GM15510 (cell line): ENCODE measurements around the gene CCDC47.

ENCODE experiments used
- POLR2A ChIP-seq: IDR thresholded peaks from 3 replicates; pipeline ENCODE4 v1.6.1; 2011; ENCODE audit warnings: borderline replicate concordance; ENCODE audit not compliant: insufficient read length; ENCODE audit errors: extremely low read depth

Gene CCDC47

DNA sequence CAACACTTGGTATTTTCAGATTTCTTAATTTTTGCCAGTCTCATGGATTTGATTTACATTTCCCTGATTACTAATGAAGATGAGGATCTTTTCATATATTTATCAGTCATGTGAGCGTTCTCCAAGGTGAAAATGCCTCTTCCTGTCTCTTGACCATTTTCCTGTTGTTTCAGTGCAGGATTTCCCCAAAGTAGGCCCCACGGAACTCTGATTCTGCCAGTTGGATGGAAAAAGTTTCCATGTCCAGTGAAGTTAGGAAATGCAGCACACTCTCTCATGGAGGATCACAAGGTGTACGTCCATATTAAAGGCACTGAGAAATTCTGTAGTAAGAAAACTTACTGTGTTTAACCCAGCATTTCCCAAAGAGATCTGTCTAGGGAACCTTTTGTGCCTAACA lies 57.0 kb downstream of the CCDC47 start:
- TF ChIP-seq POLR2A: no peak

DNA sequence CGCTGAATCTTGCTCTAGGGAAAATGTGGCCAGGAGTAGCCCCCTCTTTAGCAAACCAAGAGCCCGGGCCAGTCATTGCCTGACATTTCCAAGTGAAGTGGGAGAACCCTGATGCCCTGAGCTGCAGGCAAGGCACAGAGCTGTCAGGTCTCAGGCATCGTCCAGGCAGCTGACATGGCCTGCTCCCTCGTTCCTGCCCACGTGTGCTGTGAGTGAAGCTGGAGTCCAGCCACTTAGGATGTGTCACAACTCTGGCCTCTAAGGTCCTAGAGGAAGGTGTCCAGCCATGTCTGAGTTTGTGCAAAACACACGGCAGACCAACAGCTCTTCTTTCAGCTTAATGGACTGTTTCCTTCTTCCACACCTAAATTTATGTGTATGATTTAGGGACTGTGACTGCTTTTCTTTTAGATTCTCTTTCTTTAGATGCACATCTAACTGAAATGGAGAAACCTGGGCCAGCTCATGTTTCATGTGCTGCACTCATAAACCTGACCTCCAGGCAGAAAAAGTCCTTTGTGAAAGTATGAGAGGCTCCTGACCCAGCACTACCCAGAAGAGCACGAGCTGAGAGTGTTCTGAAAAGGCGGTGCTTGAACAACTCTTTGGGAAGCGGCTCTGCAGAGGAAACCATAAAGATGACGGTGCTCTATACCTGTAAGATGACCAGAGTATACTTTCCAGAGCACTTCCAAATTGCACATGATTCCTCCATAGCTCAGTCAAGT lies 58.7 kb downstream of the CCDC47 start:
- TF ChIP-seq POLR2A: no peak

DNA sequence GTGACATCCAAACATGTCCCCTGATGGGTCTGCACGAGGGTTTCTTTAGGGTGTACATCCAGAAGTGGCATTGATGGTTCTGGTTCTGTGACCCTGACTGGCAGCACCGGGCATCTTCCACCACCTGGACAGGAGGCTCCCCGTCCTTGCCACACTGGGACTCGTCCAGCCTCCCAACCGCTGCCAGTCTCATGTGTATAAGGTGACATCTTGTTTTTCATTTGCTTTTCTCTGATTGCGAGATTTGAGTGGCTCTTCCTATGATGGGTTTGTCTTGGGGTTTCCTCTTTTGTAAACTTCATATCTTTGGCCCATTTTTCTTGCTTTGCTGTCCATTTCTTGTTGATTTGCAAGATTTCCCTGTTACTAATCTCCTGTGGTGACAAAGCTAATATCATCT lies 64.3 kb downstream of the CCDC47 start:
- no peak for TF ChIP-seq POLR2A

DNA sequence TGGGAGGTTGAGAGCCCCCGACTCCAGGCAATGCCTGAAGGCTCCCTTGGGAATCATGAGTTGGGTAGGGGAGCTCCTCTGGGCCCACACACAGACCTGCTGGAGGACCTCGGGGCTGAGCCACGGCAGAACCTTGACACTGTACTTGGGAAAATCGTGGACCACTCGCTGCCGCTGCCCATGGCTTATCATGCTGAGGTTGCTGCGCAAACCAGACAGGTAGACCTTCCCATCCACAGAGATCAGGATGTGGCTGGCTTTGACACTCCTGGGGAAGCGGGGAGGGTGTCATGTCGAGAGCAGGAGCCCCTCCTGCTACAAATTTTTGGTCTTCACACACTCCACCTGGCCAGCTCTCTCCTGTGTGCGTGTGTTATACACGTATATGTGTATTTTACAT lies 66.2 kb downstream of the CCDC47 start:
- TF ChIP-seq POLR2A: no peak

DNA sequence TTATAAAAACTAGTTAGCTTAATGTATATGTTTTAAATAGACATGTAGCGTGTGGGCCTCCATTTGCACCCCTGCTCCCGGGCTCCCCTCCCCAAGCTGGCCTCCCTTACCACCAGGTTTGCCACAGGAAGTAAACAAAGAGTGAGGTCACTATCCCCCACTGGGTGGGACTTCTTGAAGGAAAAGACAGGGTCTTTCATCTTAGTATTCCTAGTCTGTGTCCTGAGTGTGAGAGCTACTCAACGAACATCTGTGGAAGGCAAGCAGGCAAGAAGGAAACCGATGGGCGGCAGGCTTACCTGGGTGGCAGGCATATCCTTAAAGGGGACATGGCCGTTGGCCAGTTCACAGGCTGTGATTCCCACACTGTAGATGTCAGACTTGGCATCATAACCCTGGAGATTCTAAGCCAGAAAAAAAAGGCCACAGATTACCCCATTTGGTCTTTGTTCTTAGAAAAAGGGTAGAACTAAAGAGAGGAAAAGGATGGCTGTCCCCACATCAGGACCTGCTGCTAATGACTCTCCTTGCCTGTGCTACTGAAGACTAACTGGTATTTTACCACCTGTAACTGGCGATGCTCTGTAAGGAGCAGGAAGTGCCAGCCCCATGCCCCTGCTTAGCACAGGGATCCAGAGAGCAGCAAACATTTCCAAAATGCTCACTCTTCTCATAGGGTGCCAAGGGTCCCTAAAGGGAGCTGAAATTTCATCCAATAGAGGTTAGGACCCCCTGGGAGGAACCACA lies 66.9 kb downstream of the CCDC47 start:
- TF ChIP-seq POLR2A: no peak

DNA sequence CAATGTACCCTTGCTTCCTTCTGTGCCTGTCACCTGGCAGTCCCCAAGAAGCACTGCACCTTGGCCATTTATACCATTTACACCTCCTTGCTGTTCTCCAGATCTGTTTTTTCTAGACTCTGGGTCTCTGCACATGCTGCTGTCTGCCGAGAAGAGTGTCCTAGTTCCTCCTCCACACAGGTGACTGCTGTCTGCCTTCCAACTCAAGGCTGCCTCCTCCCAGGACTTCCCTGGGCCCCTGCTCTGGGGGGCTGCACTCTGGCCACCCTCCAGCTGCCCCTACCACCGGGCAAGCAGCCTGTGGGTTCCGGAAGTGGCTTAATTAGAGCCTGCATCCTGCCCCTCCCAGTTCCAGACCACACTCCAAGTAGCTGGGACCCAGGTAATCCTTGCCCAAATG lies 67.7 kb downstream of the CCDC47 start:
- TF ChIP-seq POLR2A: no peak

DNA sequence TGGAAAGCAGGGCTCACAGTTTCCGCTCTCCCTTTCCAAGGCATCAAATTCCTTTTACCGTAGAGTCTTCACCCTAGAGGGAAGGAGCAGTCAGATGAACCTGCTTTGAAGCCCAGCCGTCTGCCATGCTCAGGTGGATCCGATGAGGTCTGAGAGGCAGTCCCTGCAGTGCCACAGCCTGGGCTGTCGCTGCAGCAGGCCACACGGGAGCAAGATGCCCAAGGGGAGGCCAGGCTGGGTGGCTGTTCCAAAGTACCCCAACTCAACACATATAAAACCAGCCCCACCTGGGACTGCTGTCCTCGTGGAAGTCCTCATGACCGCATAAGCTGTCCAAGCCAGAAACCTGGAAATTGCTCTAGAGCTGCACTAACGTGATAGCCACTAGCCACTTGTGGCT lies 68.6 kb downstream of the CCDC47 start:
- TF ChIP-seq POLR2A: no peak

DNA sequence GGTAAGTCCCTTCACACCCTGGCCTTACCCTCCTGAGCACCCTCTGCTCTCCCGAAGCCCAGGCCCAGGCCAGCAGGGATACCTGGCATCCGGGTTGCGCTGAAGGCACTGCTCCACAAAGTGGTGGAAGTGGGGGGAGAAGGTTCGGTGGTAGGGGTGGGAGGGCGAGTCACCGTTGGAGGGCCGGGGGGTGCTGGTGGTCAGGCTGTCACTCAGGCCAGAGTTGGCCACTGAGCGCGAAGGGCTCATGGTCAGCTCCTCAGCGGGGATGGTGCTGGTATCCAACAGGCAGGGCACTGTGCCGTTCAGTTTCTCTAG lies 69.2 kb downstream of the CCDC47 start:
- TF ChIP-seq POLR2A: no peak

DNA sequence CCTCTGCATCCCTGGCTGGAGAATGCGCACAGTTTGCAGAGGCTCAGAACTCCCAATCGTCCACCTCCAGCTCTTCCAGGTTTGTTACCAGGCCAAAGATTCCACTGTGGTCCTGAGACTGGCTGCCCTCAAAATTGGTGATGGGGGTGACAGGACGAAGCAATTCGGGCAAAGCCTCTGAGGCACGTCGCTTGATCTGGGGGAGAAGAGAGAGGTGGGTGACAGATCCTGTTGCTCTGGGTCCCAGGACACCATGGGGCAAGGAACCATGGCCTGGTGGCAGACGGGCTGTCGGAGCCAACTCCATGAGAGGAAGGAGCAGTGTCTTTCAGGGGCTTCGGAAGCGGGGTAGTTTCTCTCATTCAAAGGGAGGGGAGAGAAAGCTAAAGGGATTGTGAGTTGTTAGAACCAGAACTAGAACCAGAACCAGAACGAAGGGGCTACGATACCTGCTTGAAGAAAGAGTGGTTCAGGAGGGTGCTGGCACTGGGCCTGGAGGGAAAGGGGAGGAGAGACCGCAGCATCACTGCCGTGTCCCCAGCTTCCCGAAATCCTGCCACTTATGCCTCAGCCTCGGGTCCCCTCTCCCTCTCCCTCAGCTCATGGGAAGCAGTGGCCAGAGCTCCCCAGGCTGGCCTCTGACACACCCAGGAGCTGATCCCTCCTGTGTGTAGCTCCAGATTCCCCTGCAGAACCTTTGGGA lies 69.7 kb downstream of the CCDC47 start:
- TF ChIP-seq POLR2A: no peak

DNA sequence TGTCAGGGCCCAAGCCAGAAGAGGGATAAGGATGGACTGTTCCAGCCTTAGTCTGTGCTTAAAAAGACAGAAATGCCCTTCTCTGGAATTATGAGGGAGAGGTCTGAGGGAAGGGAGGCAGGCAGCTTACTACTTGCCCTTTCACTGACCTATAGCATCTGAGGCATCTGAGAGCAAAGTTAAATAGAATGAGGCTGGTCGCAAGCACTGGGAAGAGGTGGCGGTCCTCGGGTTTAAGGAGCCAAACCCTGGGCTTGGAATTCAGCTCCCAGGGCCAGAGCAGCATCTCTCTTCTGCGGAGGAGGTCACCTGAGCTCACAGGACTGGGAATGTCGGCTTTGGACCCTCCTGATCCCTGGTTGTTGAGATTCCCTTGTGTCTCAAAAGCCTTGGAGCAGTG lies 70.4 kb downstream of the CCDC47 start:
- no peak for TF ChIP-seq POLR2A

DNA sequence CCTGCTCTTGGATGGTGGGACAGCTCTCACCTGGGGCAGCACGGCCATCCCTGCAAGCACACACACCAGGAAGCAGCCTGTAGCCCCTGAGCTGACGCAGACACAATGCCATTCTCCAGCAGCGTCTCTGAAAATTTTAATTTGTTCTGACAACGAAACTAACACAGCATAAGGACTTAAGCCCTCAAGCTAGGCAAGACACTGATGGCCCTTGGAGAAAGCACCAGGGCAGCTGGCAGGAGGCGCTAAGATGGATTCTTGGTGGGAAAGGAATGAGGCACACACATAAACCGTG lies 70.7 kb downstream of the CCDC47 start:
- TF ChIP-seq POLR2A: no peak

DNA sequence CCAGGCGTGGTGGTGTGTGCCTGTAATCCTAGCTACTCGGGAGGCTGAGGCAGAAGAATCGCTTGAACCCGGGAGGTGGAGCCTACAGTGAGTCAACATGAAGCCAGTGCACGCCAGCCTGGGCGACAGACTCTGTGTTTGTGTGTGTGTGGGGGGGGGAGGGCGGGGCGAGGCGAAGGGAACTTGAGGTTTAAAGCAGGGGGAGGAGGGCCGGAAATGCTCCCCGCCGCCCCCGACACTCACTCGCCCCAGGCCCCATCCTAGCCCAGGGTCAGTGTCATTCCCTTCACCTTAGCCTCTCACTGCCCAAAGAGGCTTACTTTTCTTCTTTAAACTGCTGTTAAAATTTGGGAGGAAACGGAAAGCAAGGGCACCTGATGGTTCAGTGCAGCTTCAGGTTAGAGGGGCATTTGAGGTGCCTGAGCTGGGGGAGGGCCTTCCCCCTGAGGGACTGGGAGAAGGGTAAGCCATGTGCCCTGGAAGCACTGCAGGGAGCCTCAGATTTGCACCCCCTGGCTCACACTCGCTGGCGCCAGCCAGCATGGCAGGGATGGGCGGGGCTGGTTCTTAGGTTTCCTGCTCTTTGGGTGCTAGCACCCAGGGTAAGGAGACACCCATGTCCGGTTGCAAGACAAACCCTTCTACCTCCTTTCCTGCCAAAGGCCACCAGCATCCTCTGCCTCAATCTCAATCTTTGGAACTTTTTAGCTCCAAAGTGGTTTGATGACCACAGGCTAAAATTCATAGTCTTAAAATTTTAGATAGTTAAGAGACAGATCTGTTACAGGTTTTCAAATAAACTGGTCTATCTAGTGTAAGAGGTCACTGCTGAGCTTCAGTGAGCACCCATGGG lies 71.3 kb downstream of the CCDC47 start:
- peak; percentile 12 for TF ChIP-seq POLR2A

DNA sequence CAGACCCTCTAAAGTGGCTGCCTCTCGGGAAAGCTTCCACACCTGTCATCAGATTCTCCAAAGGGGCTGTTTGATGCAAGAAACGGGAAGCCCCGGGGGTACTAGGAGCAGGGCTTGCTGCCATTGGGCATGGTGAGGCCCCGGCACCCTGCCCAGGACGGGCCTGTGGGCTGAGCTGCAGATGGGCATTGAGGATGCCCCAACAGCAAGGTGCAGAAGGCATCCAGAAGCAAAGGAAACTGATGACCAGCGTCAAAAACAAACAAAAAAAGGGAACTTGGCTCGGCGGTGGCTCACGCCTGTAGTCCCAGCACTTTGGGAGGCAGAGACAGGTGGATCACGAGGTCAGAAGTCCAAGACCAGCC lies 72.0 kb downstream of the CCDC47 start:
- no peak for TF ChIP-seq POLR2A

DNA sequence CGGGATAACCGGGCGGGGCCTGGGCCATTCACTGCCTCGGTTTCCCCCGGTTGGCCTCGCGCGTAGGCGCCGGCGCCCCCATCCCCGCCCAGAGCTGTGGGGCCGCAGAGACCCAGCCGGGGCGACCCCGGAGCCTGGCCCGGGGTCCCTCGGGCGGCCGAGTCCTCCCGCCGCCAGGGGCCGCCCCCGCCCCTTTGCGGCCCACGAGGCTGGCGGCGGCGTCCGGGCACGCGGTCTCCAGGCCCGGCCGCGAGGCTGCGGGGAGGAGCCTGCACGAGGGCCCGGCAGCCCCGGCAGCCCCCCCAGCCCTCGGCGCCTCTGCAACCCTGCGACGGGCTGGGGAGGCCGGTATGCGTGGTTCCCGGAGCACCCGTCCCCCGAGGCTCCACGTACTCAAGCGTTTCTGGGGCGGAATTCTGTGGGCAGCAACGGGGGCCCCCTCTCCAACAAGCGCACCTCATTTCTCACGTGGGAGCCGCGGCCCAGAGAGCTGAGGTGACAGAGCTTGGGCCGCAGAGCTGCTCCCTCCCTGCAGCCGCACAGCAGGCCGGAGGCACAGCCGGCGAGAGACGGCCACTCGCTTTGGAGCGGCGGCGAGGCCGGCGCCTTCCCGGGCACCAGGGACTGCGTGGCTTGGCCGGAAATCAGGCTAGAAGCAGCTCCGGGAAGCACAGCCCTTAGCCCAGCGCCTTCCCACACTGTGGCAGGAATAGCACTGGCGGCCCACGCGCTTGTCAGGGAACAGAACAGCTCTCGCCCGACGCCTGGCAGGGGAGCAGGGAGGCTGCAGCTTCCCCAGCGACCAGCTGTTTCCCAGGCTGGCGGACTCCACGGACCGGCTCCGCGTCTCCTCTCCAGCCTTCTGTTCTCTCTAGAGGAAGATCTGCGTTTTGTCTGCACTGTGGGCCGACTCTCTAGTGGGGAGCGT lies 72.6 kb downstream of the CCDC47 start:
- TF ChIP-seq POLR2A: peak; percentile 46
